Astrocyte of the spinal cord (primary cell): ENCODE results near the gene ANKRD42.

Source experiments
- DNase-seq: peaks from one replicate; pipeline ENCODE4 v3.0.0; 2011; ENCODE audit warnings: low read depth, low spot score
- H3K4me3 ChIP-seq: 2 replicates; pipeline ENCODE4 v1.5.1; 2011; ENCODE audit warnings: low read depth, mild to moderate bottlenecking, low read length, moderate library complexity
- CTCF ChIP-seq: IDR thresholded peaks from 2 replicates; pipeline ENCODE4 v1.5.1; 2012; ENCODE audit warnings: low read depth, mild to moderate bottlenecking, low read length, inconsistent platforms
- in situ Hi-C: cut with HindIII; loops from 2 replicates; pipeline ENCODE4 v1.10.0; 2017; ENCODE audit warnings: low sequenced_read_pairs

The ANKRD42 gene

DNA sequence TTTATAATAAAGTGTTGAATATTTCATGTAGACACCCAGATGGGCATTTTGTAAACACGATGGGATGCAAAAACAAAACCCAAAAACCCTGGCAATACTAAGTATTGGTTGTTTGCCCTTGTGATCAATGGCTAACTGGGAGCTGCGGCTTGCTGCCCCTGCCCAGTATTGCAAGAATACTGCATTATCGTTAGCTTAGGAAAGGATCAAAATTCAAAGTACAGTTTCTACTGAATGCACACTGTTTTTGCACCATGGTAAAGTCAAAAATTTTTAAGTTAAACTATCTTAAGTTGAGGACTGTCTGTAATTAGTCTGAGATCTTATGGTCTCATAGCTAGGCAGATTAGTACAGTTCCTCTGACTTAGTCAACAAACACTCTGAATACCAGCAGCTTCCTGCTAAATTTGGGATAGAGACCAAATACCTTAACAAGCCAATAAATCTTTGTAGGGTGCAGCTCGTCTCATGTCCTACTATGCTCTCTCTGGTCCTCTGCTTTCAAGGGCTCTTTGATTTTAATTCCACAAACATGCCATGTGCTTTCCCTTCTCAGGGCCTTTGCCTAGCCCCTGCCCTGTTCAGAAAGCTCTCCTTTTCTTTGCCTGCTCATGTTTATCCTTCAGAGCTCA lies 88.7 kb downstream of the ANKRD42 start:
- H3K4me3 ChIP-seq = no peak overlapping the region
- no peak for TF ChIP-seq CTCF
- in situ Hi-C loops = no loop called here
- no peak for DNase-seq

DNA sequence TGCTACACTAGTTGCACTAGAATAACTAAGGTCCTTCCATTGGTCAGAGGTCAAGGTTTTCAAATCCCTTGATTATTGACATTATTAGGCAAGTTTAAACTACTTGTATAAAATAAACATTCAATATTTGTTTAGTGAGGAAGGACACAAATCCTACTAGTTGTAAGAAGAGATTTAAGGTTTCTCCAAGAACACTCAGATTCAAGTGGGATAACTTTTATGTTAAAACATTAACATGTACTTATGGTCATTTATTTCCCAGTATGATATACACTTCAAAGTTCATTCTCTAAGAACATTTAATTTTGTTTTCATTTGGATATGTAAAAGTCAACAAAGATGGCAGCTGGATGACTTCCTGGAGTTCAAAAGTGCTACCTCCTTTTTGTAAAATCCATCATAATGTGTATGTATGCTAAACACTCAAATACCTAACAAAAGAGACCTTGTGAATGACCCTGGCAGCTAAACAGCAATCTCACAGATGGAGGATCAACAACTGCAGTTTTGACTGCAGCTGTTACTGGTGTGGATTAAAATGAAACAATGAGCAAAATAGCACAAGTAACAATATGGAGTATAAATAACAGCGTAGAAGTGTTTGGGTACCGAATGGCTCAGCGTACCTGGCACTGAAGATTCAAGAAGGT lies 91.1 kb downstream of the ANKRD42 start:
- H3K4me3 ChIP-seq = peak overlapping the region; percentile 81
- no peak for TF ChIP-seq CTCF
- in situ Hi-C loops = no loop called here
- no peak for DNase-seq

DNA sequence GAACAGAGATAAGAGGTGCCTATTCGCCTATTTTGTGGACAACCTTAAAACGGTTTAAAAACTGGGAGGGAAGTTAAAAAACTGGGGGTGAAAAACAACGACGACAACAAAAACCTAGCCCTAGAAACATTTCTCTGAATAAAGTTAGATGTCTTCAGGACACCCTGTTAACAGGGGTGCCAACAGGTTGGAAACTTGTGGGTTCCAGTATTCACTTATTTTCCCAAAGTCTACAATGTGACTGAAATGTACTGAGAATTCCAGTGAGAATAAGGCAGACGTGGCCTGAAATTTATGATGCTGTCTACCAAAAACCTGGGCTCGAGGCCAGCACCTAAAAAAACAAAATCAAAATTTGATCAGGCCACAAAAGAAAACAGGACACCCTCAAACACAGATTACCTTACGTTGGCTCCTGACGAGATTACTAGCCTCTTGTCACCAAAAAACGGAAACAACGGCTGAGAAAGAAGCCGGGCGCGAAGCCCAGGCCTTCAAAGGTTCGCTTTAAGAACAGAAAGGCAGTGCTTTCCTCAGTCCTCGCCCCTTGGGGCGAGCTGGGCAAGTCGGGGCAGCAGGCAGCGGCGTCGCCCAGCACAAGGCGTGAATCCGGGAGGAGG lies 91.7 kb downstream of the ANKRD42 start:
- no peak for DNase-seq
- in situ Hi-C loops = no loop called here

GRCh38 chr11:83285771-83286528 lies 92.4 kb downstream of the ANKRD42 start, which contains the start of gene CCDC90B:
TSS of gene CCDC90B (minus strand) at chr11:83286367. CDS start at chr11:83285972, 395 bp downstream.
- in situ Hi-C loops = no loop called here

More for the DNA sequence above, 91.7 kb downstream of the ANKRD42 start:
- no peak for TF ChIP-seq CTCF
- peak overlapping the region; percentile 81 for H3K4me3 ChIP-seq

DNA sequence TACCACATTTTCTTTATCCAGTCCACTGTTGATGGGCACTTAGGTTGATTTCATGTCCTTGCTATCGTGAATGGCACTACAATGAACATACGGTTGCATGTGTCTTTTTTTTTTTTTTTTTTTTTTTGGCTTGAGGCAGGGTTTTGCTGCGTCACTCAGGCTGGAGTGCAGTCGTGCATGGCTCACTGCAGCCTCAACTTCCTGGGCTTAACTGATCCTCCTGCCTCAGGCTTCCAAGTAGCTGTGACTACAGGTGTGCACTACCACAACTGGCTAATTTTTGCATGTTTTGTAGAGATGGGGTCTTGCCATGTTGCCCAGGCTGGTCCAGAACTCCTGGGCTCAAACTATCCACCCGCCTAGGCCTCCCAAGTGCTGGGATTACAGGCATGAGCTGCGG lies 94.1 kb downstream of the ANKRD42 start:
- no peak for TF ChIP-seq CTCF
- H3K4me3 ChIP-seq = no peak overlapping the region
- no peak for DNase-seq
- in situ Hi-C loops = no loop called here

More at GRCh38 chr11:83285771-83286528, 92.4 kb downstream of the ANKRD42 start, which contains the start of gene CCDC90B:
- DNase-seq = peak; percentile 98
- H3K4me3 ChIP-seq = peak within 1 kb of the TSS; percentile 81
- TF ChIP-seq CTCF = peak; percentile 36

GRCh38 chr11:83292709-83293456 lies 99.4 kb downstream of the ANKRD42 start:
- DNase-seq = peak; percentile 67
- in situ Hi-C loops = no loop called here
- no peak overlapping the region for H3K4me3 ChIP-seq
- TF ChIP-seq CTCF = peak; percentile 85
